HEK293T (cell line): ENCODE results near the gene FGFR2.
"Not testable (repeated sequence)": the region's sequence is repeated elsewhere in the genome, so short reads cannot be mapped to it uniquely, and the experiment has no call there.

Experiments used
- CTBP1 ChIP-seq: fragments of 450-650 bp; IDR thresholded peaks from 2 replicates; pipeline ENCODE4 v1.6.1; 2016; ENCODE audit warnings: borderline replicate concordance
- ELF4 ChIP-seq: fragments of 450-650 bp; IDR thresholded peaks from 2 replicates; pipeline ENCODE4 v1.6.1; 2017; ENCODE audit warnings: antibody characterized with exemption
- FOXM1 ChIP-seq: fragments of 450-650 bp; IDR thresholded peaks from 2 replicates; pipeline ENCODE4 v1.6.1; 2017; ENCODE audit warnings: mild to moderate bottlenecking, borderline replicate concordance
- HDGF ChIP-seq: fragments of 450-650 bp; IDR thresholded peaks from 2 replicates; pipeline ENCODE4 v1.6.1; 2017; ENCODE audit warnings: antibody characterized with exemption, borderline replicate concordance
- SP1 ChIP-seq: fragments of 450-650 bp; IDR thresholded peaks from 2 replicates; pipeline ENCODE4 v1.6.1; 2017
- SUZ12 ChIP-seq: fragments of 450-650 bp; IDR thresholded peaks from 2 replicates; pipeline ENCODE4 v1.6.1; 2016; ENCODE audit warnings: mild to moderate bottlenecking

GRCh38 chr10:121520526-121520925 lies 77.7 kb downstream of the FGFR2 start:
- not testable (repeated sequence) for TF ChIP-seq ELF4, SUZ12, CTBP1, SP1, FOXM1, HDGF
